ENCODE data around the gene PARM1.

DNA sequence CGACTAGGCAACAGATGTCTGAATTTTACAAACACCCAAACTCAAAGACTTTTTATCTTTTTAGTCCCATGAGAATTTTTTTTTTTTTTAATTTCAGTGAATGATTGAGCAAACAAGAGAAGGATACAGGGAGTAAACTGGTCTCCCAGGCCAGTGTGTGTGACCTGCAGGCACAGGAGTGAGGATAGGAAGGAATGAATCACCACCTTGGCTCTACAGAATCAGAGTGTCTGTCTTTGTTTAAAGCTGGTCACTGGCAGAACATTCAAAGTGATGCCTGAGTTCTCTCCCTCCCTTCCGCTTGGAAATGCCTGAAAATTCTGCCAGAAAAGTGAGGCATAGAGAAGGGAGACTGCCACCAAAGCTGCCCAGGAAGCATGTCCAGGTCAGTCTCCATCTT is 69.5 kb downstream of the PARM1 start:
- TF ChIP-seq, protein P1, sequence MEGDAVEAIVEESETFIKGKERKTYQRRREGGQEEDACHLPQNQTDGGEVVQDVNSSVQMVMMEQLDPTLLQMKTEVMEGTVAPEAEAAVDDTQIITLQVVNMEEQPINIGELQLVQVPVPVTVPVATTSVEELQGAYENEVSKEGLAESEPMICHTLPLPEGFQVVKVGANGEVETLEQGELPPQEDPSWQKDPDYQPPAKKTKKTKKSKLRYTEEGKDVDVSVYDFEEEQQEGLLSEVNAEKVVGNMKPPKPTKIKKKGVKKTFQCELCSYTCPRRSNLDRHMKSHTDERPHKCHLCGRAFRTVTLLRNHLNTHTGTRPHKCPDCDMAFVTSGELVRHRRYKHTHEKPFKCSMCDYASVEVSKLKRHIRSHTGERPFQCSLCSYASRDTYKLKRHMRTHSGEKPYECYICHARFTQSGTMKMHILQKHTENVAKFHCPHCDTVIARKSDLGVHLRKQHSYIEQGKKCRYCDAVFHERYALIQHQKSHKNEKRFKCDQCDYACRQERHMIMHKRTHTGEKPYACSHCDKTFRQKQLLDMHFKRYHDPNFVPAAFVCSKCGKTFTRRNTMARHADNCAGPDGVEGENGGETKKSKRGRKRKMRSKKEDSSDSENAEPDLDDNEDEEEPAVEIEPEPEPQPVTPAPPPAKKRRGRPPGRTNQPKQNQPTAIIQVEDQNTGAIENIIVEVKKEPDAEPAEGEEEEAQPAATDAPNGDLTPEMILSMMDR (conservative IDR thresholded peaks at IDR 0.05 in 1 of 2, IDR thresholded peaks at IDR 0.05 in 1 of 2; ENCODE audit: extremely low read depth in 1 of 2, insufficient read depth in 1 of 2, low read depth in 1 of 2, low read length in 2 of 2), result no peak
- no peak for TF ChIP-seq EZH2 (IDR thresholded peaks at IDR 0.05; ENCODE audit: borderline replicate concordance, low read length)
